Measurements from ENCODE around the gene OSCP1. TPM values are rescaled to one million over a fixed set of nuclear protein-coding genes. Genes with fewer than 3 reads are reported as not detected.
A peak's percentile ranks its signal among the peaks of the same experiment; 100 is the strongest.

Gene OSCP1
- total and polyA plus RNA-seq, 2 donors (not counting 1 experiment from before 2014, with no cell fraction given) = 0.16 to 0.94 TPM

DNA sequence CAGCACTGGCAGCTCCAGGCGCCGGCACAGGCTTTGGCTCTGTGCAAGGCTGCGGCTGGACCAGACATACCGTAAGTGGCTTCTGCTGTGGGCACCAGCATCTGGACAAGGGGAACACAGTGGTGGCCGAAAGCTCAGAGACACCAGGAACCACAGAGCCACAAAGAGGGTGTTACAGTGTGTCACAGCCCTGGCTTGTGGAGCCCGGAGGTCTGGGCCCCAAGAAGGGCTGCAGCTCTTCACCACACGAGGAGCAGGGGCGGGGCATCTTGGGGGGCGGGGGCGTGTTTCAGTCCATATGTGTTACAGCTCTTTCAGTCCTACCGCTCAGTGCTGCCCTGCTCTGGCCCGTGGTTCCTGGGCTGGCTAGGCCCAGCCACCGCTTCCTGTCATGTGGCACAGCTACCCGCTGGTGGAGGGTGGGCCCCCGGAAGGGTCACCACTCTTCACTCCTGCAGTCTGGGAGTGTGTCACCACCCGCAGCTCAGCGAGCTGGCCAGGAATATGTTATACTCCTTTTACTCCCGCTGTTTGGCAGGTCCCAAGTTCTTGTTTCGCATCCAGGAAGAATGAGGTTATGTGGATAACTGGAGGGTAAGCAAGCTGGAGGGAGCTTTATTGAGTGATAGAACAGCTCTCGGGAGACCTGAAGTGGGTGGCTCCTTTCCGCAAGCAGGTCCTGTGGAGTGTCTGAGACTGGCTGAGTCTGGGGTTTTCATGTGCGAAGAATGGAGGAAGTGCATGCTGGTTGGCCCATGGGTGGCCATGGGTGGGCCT, 49.2 kb downstream of the OSCP1 start:
- H2AFZ ChIP-seq (ENCODE audit: insufficient read depth, low read depth, low read length, poor library complexity, severe bottlenecking) = peak overlapping the region; percentile 52
- TF ChIP-seq, protein P1, sequence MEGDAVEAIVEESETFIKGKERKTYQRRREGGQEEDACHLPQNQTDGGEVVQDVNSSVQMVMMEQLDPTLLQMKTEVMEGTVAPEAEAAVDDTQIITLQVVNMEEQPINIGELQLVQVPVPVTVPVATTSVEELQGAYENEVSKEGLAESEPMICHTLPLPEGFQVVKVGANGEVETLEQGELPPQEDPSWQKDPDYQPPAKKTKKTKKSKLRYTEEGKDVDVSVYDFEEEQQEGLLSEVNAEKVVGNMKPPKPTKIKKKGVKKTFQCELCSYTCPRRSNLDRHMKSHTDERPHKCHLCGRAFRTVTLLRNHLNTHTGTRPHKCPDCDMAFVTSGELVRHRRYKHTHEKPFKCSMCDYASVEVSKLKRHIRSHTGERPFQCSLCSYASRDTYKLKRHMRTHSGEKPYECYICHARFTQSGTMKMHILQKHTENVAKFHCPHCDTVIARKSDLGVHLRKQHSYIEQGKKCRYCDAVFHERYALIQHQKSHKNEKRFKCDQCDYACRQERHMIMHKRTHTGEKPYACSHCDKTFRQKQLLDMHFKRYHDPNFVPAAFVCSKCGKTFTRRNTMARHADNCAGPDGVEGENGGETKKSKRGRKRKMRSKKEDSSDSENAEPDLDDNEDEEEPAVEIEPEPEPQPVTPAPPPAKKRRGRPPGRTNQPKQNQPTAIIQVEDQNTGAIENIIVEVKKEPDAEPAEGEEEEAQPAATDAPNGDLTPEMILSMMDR (IDR thresholded peaks at IDR 0.05) = no peak
- peaks cover 0 to 10% (median 0%) of the 10 kb centered on the region in 3 donors for H3K9me3 ChIP-seq (ENCODE audit: control extremely low read depth in 1 of 3, control insufficient read depth in 2 of 3, insufficient read depth in 1 of 3, low read length in 2 of 3)
- ChIA-PET POLR2A (interaction anchor here (0.5 to 1.3 kb wide), 5 partner anchors 14 to 109 kb away, joined by 3 to 8 read pairs (median 3); no protein-coding TSS in a partner anchor), CTCF (interaction anchor here (0.6 to 7.4 kb wide), 6 partner anchors 14 to 156 kb away, joined by 3 to 52 read pairs (median 8); no protein-coding TSS in a partner anchor)
- H3K9ac ChIP-seq (ENCODE audit: low read length) = peak overlapping the region; percentile 37
- no peaks in the 10 kb centered on the region for H3K27me3 ChIP-seq (replicated peaks in 1 of 4; ENCODE audit: control extremely low read depth in 1 of 4, control insufficient read depth in 3 of 4, insufficient read depth in 4 of 4, low read length in 3 of 4)
- H3K4me1 ChIP-seq (ENCODE audit: control insufficient read depth in 2 of 2, insufficient read depth in 2 of 2, low read length in 2 of 2) = peaks cover 13 to 33% of the 10 kb centered on the region in 2 donors
- Mint-ChIP-seq H3K4me1 (peaks cover 31% of the 10 kb centered on the region), H3K4me3 (peak overlapping the region; percentile 66), H3K9me3 (ENCODE audit: insufficient read depth) (no peaks in the 10 kb centered on the region), H3K27ac (peak overlapping the region; percentile 87), H3K27me3 (no peaks in the 10 kb centered on the region)
- peak overlapping the region; percentile 55 for H3K4me2 ChIP-seq (replicated peaks; ENCODE audit: low read depth, low read length, poor library complexity, severe bottlenecking)
- peak overlapping the region in 4 of 5 experiments; percentile 19 to 44 (median 30) for H3K4me3 ChIP-seq (ENCODE audit: control extremely low read depth in 1 of 5, extremely low read depth in 1 of 5, insufficient read depth in 1 of 5, low read depth in 2 of 5, low read length in 4 of 5)
- peak overlapping the region; percentile 49 to 67 for H3K27ac ChIP-seq (ENCODE audit: low read length in 2 of 2)
- ATAC-seq (ENCODE audit: low read depth) (peak; percentile 50), DNase-seq (peak; percentile 46)
- no peaks in the 10 kb centered on the region for H3K36me3 ChIP-seq (replicated peaks in 1 of 2; ENCODE audit: control extremely low read depth in 1 of 2, control insufficient read depth in 1 of 2, extremely low read depth in 1 of 2, insufficient read depth in 2 of 2, low read length in 1 of 2)
- H3K79me2 ChIP-seq (ENCODE audit: control insufficient read depth, insufficient read depth, low read length) = peaks cover 43% of the 10 kb centered on the region
- no peaks in the 10 kb centered on the region for H4K20me1 ChIP-seq (ENCODE audit: control insufficient read depth, insufficient read depth, low read length, poor library complexity, severe bottlenecking)
- intact Hi-C loops (cut with micrococcal nuclease) = no loop called here
- 46% methylated on average over 22 of the region's 22 CpGs for WGBS (ENCODE audit: insufficient coverage)

DNA sequence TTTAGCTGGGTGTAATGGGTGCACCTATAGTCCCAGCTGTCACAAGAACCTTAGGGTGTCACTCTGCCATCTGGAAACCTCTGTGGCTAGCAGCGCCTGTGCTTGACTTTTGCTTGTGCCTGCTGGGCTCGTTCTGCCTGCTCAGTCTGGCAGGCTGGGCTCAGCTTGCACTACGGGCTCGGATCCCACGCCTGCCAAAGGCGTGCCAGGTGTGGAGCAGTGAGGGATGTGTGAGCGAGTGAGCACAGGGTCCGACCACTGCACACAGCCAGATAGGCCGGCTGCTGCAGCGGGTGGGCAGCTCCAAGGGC, 49.8 kb downstream of the OSCP1 start:
- no peak for DNase-seq
- H3K9ac ChIP-seq (ENCODE audit: low read length) = peak overlapping the region; percentile 32
- no peaks in the 10 kb centered on the region for H4K20me1 ChIP-seq (ENCODE audit: control insufficient read depth, insufficient read depth, low read length, poor library complexity, severe bottlenecking)
- Mint-ChIP-seq H3K9me3 (ENCODE audit: insufficient read depth) (no peaks in the 10 kb centered on the region), H3K27ac (no peak overlapping the region), H3K4me1 (peaks cover 33% of the 10 kb centered on the region), H3K27me3 (no peaks in the 10 kb centered on the region), H3K4me3 (no peak overlapping the region)
- H2AFZ ChIP-seq (ENCODE audit: insufficient read depth, low read depth, low read length, poor library complexity, severe bottlenecking) = peak overlapping the region; percentile 52
- H3K4me3 ChIP-seq (ENCODE audit: control extremely low read depth in 1 of 5, extremely low read depth in 1 of 5, insufficient read depth in 1 of 5, low read depth in 2 of 5, low read length in 4 of 5) = peak overlapping the region in 3 of 5 experiments; percentile 11 to 44 (median 19)
- no peak for ATAC-seq (ENCODE audit: low read depth)
- TF ChIP-seq, protein P1 (IDR thresholded peaks at IDR 0.05) = no peak
- no peak for TF ChIP-seq EZH2 (IDR thresholded peaks at IDR 0.05; ENCODE audit: borderline replicate concordance, insufficient read depth, low read depth, low read length, poor library complexity, severe bottlenecking)
- no peaks in the 10 kb centered on the region for H3K36me3 ChIP-seq (replicated peaks in 1 of 2; ENCODE audit: control extremely low read depth in 1 of 2, control insufficient read depth in 1 of 2, extremely low read depth in 1 of 2, insufficient read depth in 2 of 2, low read length in 1 of 2)
- peaks cover 0 to 10% (median 0%) of the 10 kb centered on the region in 3 donors for H3K9me3 ChIP-seq (ENCODE audit: control extremely low read depth in 1 of 3, control insufficient read depth in 2 of 3, insufficient read depth in 1 of 3, low read length in 2 of 3)
- H3K4me2 ChIP-seq (replicated peaks; ENCODE audit: low read depth, low read length, poor library complexity, severe bottlenecking) = peak overlapping the region; percentile 55
- WGBS (ENCODE audit: insufficient coverage) = 88% methylated on average over 10 of the region's 10 CpGs
- POLR2A ChIA-PET = interaction anchor here (0.5 to 1.3 kb wide), 5 partner anchors 13 to 108 kb away, joined by 3 to 8 read pairs (median 3); no protein-coding TSS in a partner anchor
- no peaks in the 10 kb centered on the region for H3K27me3 ChIP-seq (replicated peaks in 1 of 4; ENCODE audit: control extremely low read depth in 1 of 4, control insufficient read depth in 3 of 4, insufficient read depth in 4 of 4, low read length in 3 of 4)
- peak overlapping the region in 1 of 2 donors; percentile 11 for H3K27ac ChIP-seq (ENCODE audit: low read length in 2 of 2)
- H3K79me2 ChIP-seq (ENCODE audit: control insufficient read depth, insufficient read depth, low read length) = peaks cover 48% of the 10 kb centered on the region
- peaks cover 13 to 34% of the 10 kb centered on the region in 2 donors for H3K4me1 ChIP-seq (ENCODE audit: control insufficient read depth in 2 of 2, insufficient read depth in 2 of 2, low read length in 2 of 2)
- CTCF ChIA-PET = interaction anchor here (0.6 to 7.4 kb wide), 5 partner anchors 18 to 156 kb away, joined by 3 to 52 read pairs (median 14); no protein-coding TSS in a partner anchor
- intact Hi-C loops (cut with micrococcal nuclease) = no loop called here
